Activated CD4-positive, alpha-beta T cell treated with anti-CD3 and anti-CD28 coated beads, Interleukin-2, amount 10 ng/mL, durations not matched to agents 7 days and 5 days (primary cell): ENCODE data around the gene SCO2. TPM values are rescaled to one million over a fixed set of nuclear protein-coding genes. Genes with fewer than 3 reads are reported as not detected.
A peak's percentile ranks its signal among the peaks of the same experiment; 100 is the strongest.
"Not testable (repeated sequence)": the region's sequence is repeated elsewhere in the genome, so short reads cannot be mapped to it uniquely, and the experiment has no call there.

Experiments
- CTCF ChIA-PET: fragments of 350-600 bp; sonication (Branson Sonifier 250); formaldehyde crosslinking; loops from one replicate; lab custom pipeline; 2021; ENCODE audit warnings: antibody characterized with exemption; lab: Charles Lee
- POLR2A ChIA-PET: fragments of 350-600 bp; sonication (Branson Sonifier 250); formaldehyde crosslinking; loops from one replicate; lab custom pipeline; 2021; ENCODE audit warnings: antibody characterized with exemption; lab: Charles Lee
- DNase-seq: peaks from one replicate; pipeline ENCODE4 v3.0.0-alpha.2; 2020
- H3K27ac Mint-ChIP-seq: one replicate; pipeline ENCODE4 v1.8.0; 2021; ENCODE audit warnings: mild to moderate bottlenecking, moderate library complexity, mixed read lengths
- H3K27me3 Mint-ChIP-seq: one replicate; pipeline ENCODE4 v1.8.0; 2021; ENCODE audit warnings: mixed read lengths
- H3K36me3 Mint-ChIP-seq: one replicate; pipeline ENCODE4 v1.8.0; 2021; ENCODE audit warnings: low read depth, mixed read lengths
- H3K4me1 Mint-ChIP-seq: one replicate; pipeline ENCODE4 v1.8.0; 2021; ENCODE audit warnings: mixed read lengths
- H3K4me3 Mint-ChIP-seq: one replicate; pipeline ENCODE4 v1.8.0; 2021; ENCODE audit warnings: mild to moderate bottlenecking, moderate library complexity, mixed read lengths
- H3K9me3 Mint-ChIP-seq: one replicate; pipeline ENCODE4 v1.8.0; 2021; ENCODE audit warnings: mixed read lengths
- total RNA-seq, 2 experiments: library from RNA; stranded (reverse); gene quantifications; one replicate each; pipeline ENCODE4 v1.2.3, GENCODE V29; 2021

SCO2 gene
- total RNA-seq, 2 experiments from 2014 or later: 2.8 to 10.5 TPM

DNA sequence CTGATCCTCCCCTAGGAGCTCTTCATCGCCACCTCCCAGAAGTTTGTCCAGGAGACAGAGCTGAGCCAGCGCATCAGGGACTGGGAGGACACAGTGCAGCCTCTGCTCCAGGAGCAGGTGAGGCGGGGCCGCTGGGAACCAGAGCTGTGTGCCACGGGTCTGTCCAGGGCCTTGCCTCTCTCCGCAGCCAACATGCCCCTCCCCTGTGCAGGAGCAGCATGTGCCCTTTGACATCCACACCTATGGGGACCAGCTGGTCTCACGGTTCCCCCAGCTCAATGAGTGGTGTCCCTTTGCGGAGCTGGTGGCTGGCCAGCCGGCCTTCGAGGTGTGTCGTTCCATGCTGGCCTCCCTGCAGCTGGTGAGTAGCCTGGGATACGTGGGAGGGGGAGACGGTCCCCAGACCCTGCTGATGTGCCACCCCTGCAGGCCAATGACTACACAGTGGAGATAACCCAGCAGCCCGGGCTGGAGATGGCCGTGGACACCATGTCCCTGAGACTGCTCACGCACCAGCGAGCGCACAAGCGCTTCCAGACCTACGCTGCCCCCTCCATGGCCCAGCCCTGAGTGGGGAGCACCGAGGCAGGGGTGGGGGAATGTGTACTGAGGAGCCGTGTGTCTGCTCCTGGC lies 2.5 kb downstream of the SCO2 start:
- peaks cover 40% of the 10 kb centered on the region for H3K36me3 Mint-ChIP-seq

DNA sequence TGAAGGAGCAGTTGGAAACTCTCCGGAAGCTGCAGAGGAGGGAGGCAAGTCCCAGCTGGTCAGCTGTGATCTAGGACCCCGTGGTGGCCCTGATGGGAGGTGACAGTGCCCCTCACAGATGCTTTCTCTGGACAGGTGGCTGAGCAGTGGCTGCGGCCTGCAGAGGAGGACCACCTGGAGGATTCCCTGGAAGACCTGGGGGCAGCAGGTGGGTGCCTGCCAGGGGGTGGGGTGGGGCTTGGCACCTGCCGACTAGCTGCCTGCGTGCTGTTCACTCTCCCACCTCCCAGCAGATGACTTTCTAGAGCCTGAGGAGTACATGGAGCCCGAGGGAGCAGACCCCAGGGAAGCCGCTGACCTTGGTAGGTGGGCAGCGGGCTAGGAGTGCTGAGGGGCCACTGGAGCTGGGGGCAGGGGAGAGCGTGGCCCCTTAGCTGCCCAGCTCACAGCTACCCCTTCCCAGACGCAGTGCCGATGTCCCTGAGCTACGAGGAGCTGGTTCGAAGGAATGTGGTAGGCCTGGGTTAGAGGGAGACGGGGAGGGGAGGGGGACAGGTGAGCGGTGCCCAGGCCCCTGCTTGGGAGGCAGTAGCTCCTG lies 3.1 kb downstream of the SCO2 start:
- ChIA-PET POLR2A (no interaction called here), CTCF (interaction anchor here (0.6 to 5.0 kb wide), 5 partner anchors 13 to 180 kb away, joined by 3 to 41 read pairs (median 3); partner anchors contain the start of genes LMF2, NCAPH2 and SYCE3)
- H3K4me1 Mint-ChIP-seq: peaks cover 19% of the 10 kb centered on the region
- no peak overlapping the region for H3K27ac Mint-ChIP-seq
- no peaks in the 10 kb centered on the region for H3K27me3 Mint-ChIP-seq
- H3K4me3 Mint-ChIP-seq: no peak overlapping the region
- no peaks in the 10 kb centered on the region for H3K9me3 Mint-ChIP-seq
- peaks cover 38% of the 10 kb centered on the region for H3K36me3 Mint-ChIP-seq
- no peak for DNase-seq

More for the DNA sequence above, 2.5 kb downstream of the SCO2 start:
- ChIA-PET POLR2A (no interaction called here), CTCF (interaction anchor here (0.6 to 5.0 kb wide), 4 partner anchors 14 to 181 kb away, joined by 3 to 41 read pairs (median 3); partner anchors contain the start of genes LMF2, NCAPH2 and SYCE3)
- Mint-ChIP-seq H3K27ac (peak overlapping the region; percentile 46), H3K4me1 (peaks cover 25% of the 10 kb centered on the region), H3K27me3 (no peaks in the 10 kb centered on the region), H3K4me3 (peak overlapping the region; percentile 27), H3K9me3 (no peaks in the 10 kb centered on the region)
- no peak for DNase-seq

DNA sequence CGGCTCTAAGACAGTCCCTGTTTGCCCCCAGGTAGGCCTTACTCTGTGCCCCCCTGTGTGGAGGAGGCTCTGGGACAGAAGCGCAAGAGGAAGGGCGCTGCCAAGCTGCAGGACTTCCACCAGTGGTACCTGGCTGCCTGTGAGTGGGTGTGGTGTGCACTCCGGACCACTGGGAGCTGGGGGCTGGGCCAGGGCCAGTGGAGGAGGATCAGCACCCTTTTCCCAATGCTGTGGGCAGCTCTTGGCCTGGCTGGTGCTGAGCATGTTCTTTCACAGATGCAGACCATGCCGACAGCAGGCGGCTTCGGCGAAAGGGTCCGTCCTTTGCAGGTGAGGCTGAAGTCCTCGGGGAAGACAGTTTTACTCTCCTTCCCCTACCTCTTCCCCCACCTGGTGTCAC lies 3.7 kb downstream of the SCO2 start:
- H3K4me1 Mint-ChIP-seq: peaks cover 13% of the 10 kb centered on the region
- H3K9me3 Mint-ChIP-seq: no peaks in the 10 kb centered on the region
- ChIA-PET CTCF (interaction anchor here (1.3 to 5.0 kb wide), 2 partner anchors 13 to 43 kb away, joined by 3 to 41 read pairs; partner anchors contain the start of genes LMF2 and NCAPH2), POLR2A (no interaction called here)
- H3K4me3 Mint-ChIP-seq: no peak overlapping the region
- no peak overlapping the region for H3K27ac Mint-ChIP-seq
- H3K36me3 Mint-ChIP-seq: peaks cover 35% of the 10 kb centered on the region
- H3K27me3 Mint-ChIP-seq: no peaks in the 10 kb centered on the region
- no peak for DNase-seq

DNA sequence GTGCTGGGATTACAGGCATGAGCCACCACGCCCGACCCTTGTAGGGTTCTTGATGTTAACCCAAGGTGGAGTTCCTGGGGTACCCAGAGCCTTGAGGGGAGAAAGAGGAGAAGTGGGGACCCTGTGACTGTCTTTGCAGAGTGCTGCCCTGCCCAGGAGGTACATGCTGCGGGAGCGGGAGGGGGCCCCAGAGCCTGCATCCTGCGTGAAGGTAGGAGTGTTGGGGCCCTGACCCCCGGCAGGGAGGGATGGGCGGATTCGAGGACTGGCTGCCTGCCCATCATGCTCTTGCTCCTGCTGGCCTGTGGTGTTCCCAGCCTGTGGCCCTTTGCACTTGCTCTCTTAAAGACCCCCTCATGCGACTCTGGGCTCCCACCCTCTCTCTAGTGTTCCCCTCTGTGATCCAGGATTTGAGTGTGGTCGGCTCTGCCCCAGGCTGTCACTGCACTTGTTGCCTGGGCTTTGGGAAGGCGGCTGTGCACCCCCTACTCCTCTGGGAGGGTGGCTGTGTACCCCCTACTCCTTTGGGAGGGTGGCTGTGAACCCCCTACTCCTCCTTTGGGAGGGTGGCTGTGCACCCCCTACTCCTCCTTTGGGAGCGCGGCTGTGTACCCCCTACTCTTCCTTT lies 4.5 kb downstream of the SCO2 start:
- Mint-ChIP-seq H3K27ac (no peak overlapping the region), H3K9me3 (no peaks in the 10 kb centered on the region), H3K36me3 (peaks cover 36% of the 10 kb centered on the region), H3K27me3 (no peaks in the 10 kb centered on the region), H3K4me1 (peaks cover 13% of the 10 kb centered on the region), H3K4me3 (no peak overlapping the region)
- DNase-seq: no peak
- ChIA-PET POLR2A (no interaction called here), CTCF (interaction anchor here (1.3 kb wide), 1 partner anchor 44 kb away, joined by 3 read pairs; no protein-coding TSS in a partner anchor)

DNA sequence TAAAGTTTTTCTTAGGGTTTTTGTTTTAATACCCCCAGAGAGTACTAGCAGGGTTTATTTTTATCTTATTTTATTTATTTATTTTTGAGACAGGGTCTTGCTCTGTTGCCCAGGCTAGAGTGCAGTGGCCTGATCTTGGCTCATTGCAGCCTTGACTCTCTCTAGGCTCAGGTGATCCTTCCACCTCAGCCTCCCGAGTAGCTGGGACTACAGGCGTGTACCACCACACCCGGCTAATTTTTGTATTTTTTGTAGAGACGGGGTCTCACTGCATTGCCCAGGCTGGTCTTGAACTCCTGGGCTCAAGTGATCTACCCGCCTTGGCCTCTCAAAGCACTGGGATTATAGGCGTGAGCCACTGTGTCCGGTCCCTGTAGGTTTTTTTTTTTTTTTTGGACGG lies 5.2 kb downstream of the SCO2 start:
- H3K27ac Mint-ChIP-seq, H3K27me3 Mint-ChIP-seq, DNase-seq, H3K9me3 Mint-ChIP-seq, H3K4me3 Mint-ChIP-seq, CTCF ChIA-PET, POLR2A ChIA-PET: not testable (repeated sequence)
- Mint-ChIP-seq H3K4me1 (peaks cover 18% of the 10 kb centered on the region), H3K36me3 (peaks cover 40% of the 10 kb centered on the region)

DNA sequence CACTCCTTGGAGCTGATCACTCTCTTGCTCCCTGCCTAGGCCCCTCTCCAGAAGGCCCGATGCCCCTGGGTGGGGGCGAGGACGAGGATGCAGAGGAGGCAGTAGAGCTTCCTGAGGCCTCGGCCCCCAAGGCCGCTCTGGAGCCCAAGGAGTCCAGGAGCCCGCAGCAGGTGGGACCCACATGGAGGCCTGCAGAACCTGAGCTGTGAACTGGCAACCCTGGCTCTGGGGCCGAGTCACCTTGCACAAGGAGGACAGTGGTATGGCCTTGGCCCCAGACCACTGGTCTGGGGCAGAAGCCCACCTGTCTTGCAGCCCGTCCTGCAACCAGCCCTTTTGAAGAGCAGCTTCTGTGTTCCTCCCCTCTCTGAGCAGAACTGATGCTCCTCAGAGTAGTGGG lies 6.2 kb downstream of the SCO2 start:
- ChIA-PET CTCF (no interaction called here), POLR2A (no interaction called here)
- H3K9me3 Mint-ChIP-seq: no peaks in the 10 kb centered on the region
- H3K27ac Mint-ChIP-seq: no peak overlapping the region
- no peak overlapping the region for H3K4me3 Mint-ChIP-seq
- H3K36me3 Mint-ChIP-seq: peaks cover 41% of the 10 kb centered on the region
- H3K4me1 Mint-ChIP-seq: peaks cover 18% of the 10 kb centered on the region
- no peak for DNase-seq
- no peaks in the 10 kb centered on the region for H3K27me3 Mint-ChIP-seq

DNA sequence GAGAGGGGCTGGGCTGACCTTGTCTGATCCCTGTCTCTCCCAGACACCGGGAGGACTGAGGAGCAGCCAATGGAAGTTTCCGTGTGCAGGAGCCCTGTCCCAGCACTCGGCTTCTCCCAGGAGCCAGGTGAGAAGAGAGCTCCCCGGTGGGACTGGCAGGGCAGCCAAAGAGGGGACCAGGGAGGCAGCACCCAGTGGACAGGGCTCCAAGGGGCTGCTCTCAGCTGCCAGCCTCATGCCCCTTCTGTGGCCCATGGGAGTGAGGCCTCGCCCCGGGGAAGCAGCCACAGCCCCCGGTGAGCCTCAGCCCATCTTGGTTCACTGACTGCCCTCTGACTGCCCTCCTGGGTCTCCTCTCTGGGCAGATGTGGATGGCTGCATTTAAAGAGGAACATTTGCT lies 6.8 kb downstream of the SCO2 start:
- Mint-ChIP-seq H3K4me1 (peaks cover 22% of the 10 kb centered on the region), H3K4me3 (no peak overlapping the region), H3K27ac (no peak overlapping the region), H3K27me3 (no peaks in the 10 kb centered on the region), H3K9me3 (no peaks in the 10 kb centered on the region), H3K36me3 (peaks cover 41% of the 10 kb centered on the region)
- ChIA-PET CTCF (no interaction called here), POLR2A (no interaction called here)
- DNase-seq: no peak

DNA sequence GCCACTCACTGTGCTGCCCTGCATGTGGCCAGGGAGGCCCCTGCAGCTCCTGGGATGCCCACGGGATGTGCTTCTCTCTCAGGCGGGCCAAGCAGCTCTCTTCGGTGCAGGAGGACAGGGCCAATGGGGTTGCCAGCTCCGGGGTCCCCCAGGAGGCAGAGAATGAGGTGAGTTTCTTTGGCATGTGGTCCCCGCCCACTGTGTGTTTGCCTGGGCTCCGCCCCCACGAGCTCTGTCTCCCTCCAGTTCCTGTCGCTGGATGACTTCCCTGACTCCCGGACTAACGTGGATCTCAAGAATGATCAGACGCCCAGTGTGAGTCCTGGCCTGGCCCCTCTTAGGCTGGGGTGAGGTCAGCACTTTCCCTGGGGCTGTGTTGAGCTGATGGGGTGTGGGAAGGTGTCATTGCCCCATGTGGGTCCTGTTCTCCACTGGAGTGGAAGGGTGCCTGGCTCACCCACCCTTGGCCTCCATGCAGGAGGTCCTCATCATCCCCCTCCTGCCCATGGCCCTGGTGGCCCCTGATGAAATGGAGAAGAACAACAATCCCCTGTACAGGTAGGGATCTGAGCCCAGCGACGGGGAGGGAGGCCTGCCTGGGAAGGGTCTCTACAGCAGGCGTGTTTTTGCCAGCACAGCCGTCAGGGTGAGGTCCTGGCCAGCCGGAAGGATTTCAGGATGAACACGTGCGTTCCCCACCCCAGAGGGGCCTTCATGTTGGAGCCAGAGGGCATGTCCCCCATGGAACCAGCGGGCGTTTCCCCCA lies 7.7 kb downstream of the SCO2 start:
- POLR2A ChIA-PET: no interaction called here
- Mint-ChIP-seq H3K27ac (no peak overlapping the region), H3K9me3 (no peaks in the 10 kb centered on the region), H3K27me3 (no peaks in the 10 kb centered on the region), H3K4me3 (no peak overlapping the region), H3K36me3 (peaks cover 36% of the 10 kb centered on the region), H3K4me1 (peaks cover 21% of the 10 kb centered on the region)
- CTCF ChIA-PET: interaction anchor here (0.5 to 4.6 kb wide), 3 partner anchors 7 to 287 kb away, joined by 3 to 33 read pairs (median 3); partner anchors contain the start of gene SCO2
- DNase-seq: no peak

DNA sequence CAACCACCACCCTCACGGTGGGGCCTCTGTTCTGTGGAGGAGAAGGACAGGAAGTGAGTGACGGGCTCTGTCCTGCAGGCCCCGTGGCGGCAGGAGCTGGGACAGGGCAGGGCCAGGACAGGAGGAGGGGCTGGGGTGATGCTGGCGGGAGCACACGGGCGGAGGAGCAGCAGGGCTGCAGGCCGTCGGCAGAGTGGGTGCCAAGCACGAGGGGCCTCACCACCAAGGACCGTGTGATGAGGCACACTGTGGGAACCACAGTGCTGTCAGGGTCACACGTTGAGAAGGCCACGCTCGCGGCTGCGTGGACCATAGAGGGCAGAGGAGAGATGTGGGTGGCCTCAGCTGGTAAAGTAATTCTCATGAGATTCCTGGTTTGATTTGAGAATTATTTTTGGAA lies 8.5 kb downstream of the SCO2 start:
- Mint-ChIP-seq H3K27ac (no peak overlapping the region), H3K4me1 (peaks cover 27% of the 10 kb centered on the region), H3K4me3 (no peak overlapping the region), H3K9me3 (no peaks in the 10 kb centered on the region), H3K36me3 (peaks cover 43% of the 10 kb centered on the region), H3K27me3 (no peaks in the 10 kb centered on the region)
- ChIA-PET POLR2A (no interaction called here), CTCF (interaction anchor here (0.8 to 4.6 kb wide), 2 partner anchors 8 kb away, joined by 3 to 33 read pairs; partner anchors contain the start of gene SCO2)
- DNase-seq: no peak

DNA sequence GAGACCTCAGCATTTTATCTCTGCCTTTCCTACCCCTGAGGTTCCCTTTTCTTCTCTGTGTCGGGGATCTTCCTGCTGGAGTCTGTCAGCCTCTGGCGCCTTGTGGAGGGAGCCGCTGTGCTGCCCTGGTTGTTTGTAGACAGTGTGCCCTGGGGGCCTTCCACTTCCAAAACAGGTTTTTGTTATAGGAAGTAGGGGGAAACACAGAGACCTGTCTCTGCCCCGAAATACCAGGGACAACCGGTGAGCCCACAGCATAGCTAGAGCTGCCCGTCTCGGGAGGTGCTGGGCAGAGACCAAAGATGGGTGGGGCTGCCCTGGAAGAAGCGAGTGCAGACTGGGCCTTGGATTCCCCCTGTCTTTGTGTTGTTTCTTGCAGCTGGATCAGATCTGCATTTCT lies 9.3 kb downstream of the SCO2 start:
- POLR2A ChIA-PET: no interaction called here
- CTCF ChIA-PET: interaction anchor here (0.7 to 4.6 kb wide), 2 partner anchors 9 to 11 kb away, joined by 6 to 33 read pairs; partner anchors contain the start of gene SCO2
- Mint-ChIP-seq H3K4me3 (no peak overlapping the region), H3K27ac (no peak overlapping the region), H3K36me3 (peaks cover 42% of the 10 kb centered on the region), H3K27me3 (no peaks in the 10 kb centered on the region), H3K4me1 (peaks cover 27% of the 10 kb centered on the region), H3K9me3 (no peaks in the 10 kb centered on the region)
- DNase-seq: no peak

DNA sequence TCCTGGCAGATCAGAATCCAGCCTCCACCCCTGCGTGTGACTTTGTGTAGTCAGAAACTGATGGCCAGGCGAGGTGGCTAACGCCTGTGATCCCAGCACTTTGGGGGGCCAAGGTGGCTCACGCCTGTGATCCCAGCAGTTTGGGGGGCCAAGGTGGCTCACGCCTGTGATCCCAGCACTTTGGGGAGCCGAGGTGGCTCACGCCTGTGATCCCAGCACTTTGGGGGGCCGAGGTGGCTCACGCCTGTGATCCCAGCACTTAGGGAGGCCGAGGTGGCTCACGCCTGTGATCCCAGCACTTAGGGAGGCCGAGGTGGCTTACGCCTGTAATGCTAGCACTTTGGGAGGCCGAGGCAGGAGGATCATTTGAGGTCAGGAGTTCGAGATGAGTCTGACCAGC lies 12.2 kb downstream of the SCO2 start:
- CTCF ChIA-PET: interaction anchor here (1.9 to 4.6 kb wide), 2 partner anchors 12 to 107 kb away, joined by 7 to 33 read pairs; partner anchors contain the start of gene SCO2
- Mint-ChIP-seq H3K27ac (no peak overlapping the region), H3K36me3 (peaks cover 30% of the 10 kb centered on the region), H3K4me3 (no peak overlapping the region), H3K27me3 (no peaks in the 10 kb centered on the region), H3K9me3 (no peaks in the 10 kb centered on the region), H3K4me1 (peaks cover 42% of the 10 kb centered on the region)
- POLR2A ChIA-PET: no interaction called here
- DNase-seq: no peak

DNA sequence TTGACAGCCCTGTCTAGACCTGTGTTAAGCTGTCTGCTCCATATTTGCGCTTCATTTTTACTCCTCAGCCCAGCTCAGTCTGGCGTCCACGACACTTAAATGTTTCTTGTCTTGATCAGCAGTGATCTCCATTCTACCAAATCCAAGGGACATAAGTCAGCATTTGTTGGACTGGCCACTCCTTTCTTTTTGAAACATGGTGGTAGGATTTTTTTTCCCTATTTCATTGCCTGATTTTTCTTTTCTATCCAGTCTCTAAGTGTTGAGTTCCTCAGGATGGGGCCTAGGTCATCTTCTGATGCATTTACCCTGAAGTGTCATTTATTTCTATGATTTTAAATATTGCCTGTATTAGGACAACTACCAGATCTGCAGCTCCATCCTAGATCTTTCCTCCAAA lies 16.5 kb downstream of the SCO2 start:
- POLR2A ChIA-PET: interaction anchor here (1.1 to 2.7 kb wide), 2 partner anchors 16 to 39 kb away, joined by 4 to 29 read pairs; partner anchors contain the start of gene SCO2
- CTCF ChIA-PET: interaction anchor here (0.5 to 3.4 kb wide), 8 partner anchors 8 to 161 kb away, joined by 3 to 41 read pairs (median 6); partner anchors contain the start of genes SCO2 and SYCE3
- no peak for DNase-seq
- H3K27me3 Mint-ChIP-seq: no peaks in the 10 kb centered on the region
- peaks cover 15% of the 10 kb centered on the region for H3K36me3 Mint-ChIP-seq
- H3K4me3 Mint-ChIP-seq: peak overlapping the region; percentile 91
- H3K27ac Mint-ChIP-seq: peak overlapping the region; percentile 96
- peaks cover 30% of the 10 kb centered on the region for H3K4me1 Mint-ChIP-seq
- H3K9me3 Mint-ChIP-seq: no peaks in the 10 kb centered on the region
